IPS-15b (cell line): Measurements from ENCODE around the gene PLEKHG5.
"Not testable (repeated sequence)": the region's sequence is repeated elsewhere in the genome, so short reads cannot be mapped to it uniquely, and the experiment has no call there.

Experiments used
- H3K27me3 ChIP-seq: one replicate; pipeline ENCODE4 v1.6.1; 2013; ENCODE audit warnings: low read length; ENCODE audit not compliant: control insufficient read depth, insufficient read depth
- H3K36me3 ChIP-seq: one replicate; pipeline ENCODE4 v1.6.1; 2013; ENCODE audit warnings: low read length; ENCODE audit not compliant: control insufficient read depth, insufficient read depth
- H3K4me1 ChIP-seq: one replicate; pipeline ENCODE4 v1.6.1; 2013; ENCODE audit warnings: mild to moderate bottlenecking, low read length; ENCODE audit not compliant: control insufficient read depth, insufficient read depth
- H3K4me3 ChIP-seq: one replicate; pipeline ENCODE4 v1.5.1; 2013; ENCODE audit warnings: low read depth, low read length
- H3K9ac ChIP-seq: one replicate; pipeline ENCODE4 v1.6.1; 2013; ENCODE audit warnings: low read depth, mild to moderate bottlenecking, low read length
- H3K9me3 ChIP-seq: one replicate; pipeline ENCODE4 v1.6.1; 2013; ENCODE audit warnings: mild to moderate bottlenecking, low read length; ENCODE audit not compliant: control insufficient read depth, insufficient read depth

PLEKHG5 gene

DNA sequence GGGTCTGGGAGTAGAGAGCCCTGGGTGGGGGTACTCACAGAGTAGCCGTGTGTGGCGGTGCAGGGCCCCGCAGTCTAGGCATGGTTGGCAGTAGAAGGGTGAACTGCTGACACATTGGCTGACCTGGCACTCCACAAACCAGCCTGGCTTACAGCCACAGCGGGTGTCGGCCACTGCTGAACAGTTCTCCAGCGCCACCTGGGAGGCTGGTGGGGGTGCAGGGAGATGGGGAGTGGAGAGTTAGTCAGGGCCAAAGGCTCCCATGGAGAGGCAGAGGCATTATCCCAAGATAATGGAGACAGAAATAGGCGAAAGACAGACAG lies 27.0 kb downstream of the PLEKHG5 start:
- H3K4me3 ChIP-seq, result no peak overlapping the region
- H3K9ac ChIP-seq, result no peak overlapping the region
- peaks cover 7% of the 10 kb centered on the region for H3K4me1 ChIP-seq
- H3K9me3 ChIP-seq, result no peaks in the 10 kb centered on the region
- peaks cover 31% of the 10 kb centered on the region for H3K36me3 ChIP-seq
- H3K27me3 ChIP-seq, result no peaks in the 10 kb centered on the region

GRCh38 chr1:6463120-6463412 lies 28.4 kb downstream of the PLEKHG5 start:
- H3K4me3 ChIP-seq, result no peak overlapping the region
- no peaks in the 10 kb centered on the region for H3K27me3 ChIP-seq
- no peaks in the 10 kb centered on the region for H3K9me3 ChIP-seq
- H3K4me1 ChIP-seq, result peaks cover 7% of the 10 kb centered on the region
- no peak overlapping the region for H3K9ac ChIP-seq
- peaks cover 17% of the 10 kb centered on the region for H3K36me3 ChIP-seq

DNA sequence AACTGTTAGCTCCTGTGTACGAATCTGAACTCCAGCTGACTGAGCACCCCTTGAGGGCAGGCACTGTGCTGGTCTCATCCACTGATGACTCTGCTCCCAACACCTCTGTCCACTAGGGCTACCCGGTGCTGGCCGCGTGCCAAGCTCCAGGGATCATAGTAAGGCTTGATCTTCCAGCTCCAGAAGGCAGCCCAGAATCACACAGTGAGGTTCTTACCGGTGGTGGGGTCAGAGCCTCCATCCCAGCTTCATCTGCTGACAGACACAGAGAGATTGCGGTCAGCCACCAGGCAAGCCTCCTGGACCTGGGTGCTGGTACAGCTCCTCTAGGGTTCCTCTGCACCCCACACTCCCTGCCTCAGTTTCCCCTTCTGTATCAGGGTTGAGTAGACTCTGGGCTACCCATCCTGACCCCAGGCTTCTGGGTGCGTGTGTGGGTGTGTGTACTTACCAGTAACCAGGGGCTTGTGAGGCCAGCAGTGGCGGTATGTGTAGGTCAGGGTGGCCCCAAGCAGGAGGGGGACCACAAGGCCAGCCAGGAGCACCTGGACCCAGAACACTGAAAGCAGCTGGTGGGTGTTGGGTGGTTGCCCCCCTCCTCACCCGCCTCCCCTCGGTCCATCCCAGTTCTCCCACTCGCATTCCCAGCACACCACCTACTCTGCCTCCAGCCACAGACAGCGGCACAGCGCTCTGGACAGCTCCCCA lies 28.9 kb downstream of the PLEKHG5 start:
- Histone ChIP-seq H3K36me3 (peaks cover 17% of the 10 kb centered on the region), H3K9me3 (no peaks in the 10 kb centered on the region), H3K9ac (no peak overlapping the region), H3K4me3 (no peak overlapping the region), H3K4me1 (peaks cover 7% of the 10 kb centered on the region), H3K27me3 (no peaks in the 10 kb centered on the region)

- H3K4me3 ChIP-seq, result no peak overlapping the region
- no peak overlapping the region for H3K9ac ChIP-seq
- H3K36me3 ChIP-seq, result peaks cover 13% of the 10 kb centered on the region
- H3K9me3 ChIP-seq, result no peaks in the 10 kb centered on the region
- H3K4me1 ChIP-seq, result peaks cover 7% of the 10 kb centered on the region
- no peaks in the 10 kb centered on the region for H3K27me3 ChIP-seq
Measured at GRCh38 chr1:6461538-6462411, 29.7 kb downstream of the PLEKHG5 start.

- H3K4me3 ChIP-seq, result no peak overlapping the region
- peaks cover 13% of the 10 kb centered on the region for H3K36me3 ChIP-seq
- no peak overlapping the region for H3K9ac ChIP-seq
- peaks cover 7% of the 10 kb centered on the region for H3K4me1 ChIP-seq
- no peaks in the 10 kb centered on the region for H3K27me3 ChIP-seq
- no peaks in the 10 kb centered on the region for H3K9me3 ChIP-seq
Measured at GRCh38 chr1:6461051-6461530, 30.4 kb downstream of the PLEKHG5 start.

- Histone ChIP-seq H3K9me3 (no peaks in the 10 kb centered on the region), H3K9ac (no peak overlapping the region), H3K4me1 (peaks cover 7% of the 10 kb centered on the region), H3K4me3 (no peak overlapping the region), H3K27me3 (no peaks in the 10 kb centered on the region), H3K36me3 (peaks cover 13% of the 10 kb centered on the region)
Measured at GRCh38 chr1:6460301-6461050, 31.0 kb downstream of the PLEKHG5 start.

DNA sequence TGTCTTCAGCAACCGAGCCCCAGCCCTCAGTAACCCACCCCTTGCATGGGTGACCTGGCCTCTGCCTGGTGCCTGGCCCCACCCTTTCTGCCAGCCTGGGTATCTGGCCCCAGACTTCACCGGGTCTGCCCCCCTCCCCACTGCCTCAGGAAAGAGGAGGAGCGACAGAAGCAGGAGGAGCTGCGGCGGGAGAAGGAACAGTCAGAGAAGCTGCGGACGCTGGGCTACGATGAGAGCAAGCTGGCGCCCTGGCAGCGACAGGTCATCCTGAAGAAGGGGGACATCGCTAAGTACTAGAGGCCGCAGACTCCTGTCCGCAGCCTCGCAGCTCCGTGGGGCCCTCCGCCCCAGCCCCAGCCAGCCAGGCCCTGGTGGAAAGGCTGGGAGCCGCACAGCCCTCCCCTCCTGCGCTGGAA lies 31.6 kb downstream of the PLEKHG5 start:
- peaks cover 13% of the 10 kb centered on the region for H3K36me3 ChIP-seq
- no peaks in the 10 kb centered on the region for H3K27me3 ChIP-seq
- H3K4me3 ChIP-seq, result no peak overlapping the region
- no peak overlapping the region for H3K9ac ChIP-seq
- peaks cover 6% of the 10 kb centered on the region for H3K4me1 ChIP-seq
- no peaks in the 10 kb centered on the region for H3K9me3 ChIP-seq

GRCh38 chr1:6456800-6457466 lies 34.5 kb downstream of the PLEKHG5 start:
- peaks cover 3% of the 10 kb centered on the region for H3K4me1 ChIP-seq
- no peak overlapping the region for H3K9ac ChIP-seq
- H3K9me3 ChIP-seq, result no peaks in the 10 kb centered on the region
- peaks cover 6% of the 10 kb centered on the region for H3K36me3 ChIP-seq
- H3K27me3 ChIP-seq, result peaks cover 2% of the 10 kb centered on the region
- no peak overlapping the region for H3K4me3 ChIP-seq

- H3K4me3 ChIP-seq, H3K36me3 ChIP-seq, H3K9me3 ChIP-seq, H3K4me1 ChIP-seq, H3K27me3 ChIP-seq, H3K9ac ChIP-seq: not testable (repeated sequence)
Measured at GRCh38 chr1:6455752-6456520, 35.5 kb downstream of the PLEKHG5 start.

DNA sequence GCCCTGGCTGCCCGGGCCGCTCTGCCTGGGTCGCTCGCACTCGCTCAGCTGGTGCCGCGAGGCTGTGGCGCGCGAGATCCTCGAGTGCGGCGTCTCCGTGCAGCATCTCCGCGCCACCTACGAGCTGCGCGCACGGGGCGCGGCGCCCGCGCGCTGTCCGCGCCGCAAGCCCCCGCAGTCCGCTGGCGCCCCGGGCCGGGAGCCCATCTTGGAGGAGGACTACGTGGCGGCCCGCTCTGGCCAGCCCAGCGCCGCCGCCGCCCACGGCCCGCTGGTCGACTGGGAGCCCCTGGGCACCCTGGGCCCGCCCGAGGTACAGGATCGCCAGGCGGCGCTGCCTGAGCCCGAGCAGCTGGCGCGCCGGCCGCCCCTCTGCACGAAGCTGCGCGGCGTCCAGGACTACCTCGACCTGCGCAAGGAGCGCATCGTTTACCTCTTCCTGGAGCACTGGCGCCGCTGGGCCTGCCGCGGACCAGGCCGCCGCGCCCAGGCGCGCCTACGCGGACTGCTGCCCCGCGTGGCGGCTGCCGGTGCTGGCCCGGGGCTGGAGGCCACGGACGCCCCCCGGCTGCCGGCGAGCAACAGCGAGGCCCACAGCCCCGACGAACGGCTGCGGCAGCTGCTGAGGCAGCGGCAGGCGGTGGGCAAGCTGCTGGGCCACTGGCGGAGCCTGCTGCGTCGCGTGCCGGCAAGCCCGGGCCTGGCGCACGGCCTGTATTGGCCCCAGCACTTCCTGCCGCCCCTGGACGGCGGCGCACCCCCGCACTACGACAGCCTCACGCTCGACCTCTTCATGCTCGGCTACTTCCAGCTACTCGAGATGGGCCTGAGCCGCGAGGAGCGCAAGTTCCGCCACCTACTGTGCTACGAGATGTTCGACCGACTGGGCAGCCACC lies 36.4 kb downstream of the PLEKHG5 start:
- H3K4me3 ChIP-seq, result no peak overlapping the region

More for the DNA sequence above, 36.4 kb downstream of the PLEKHG5 start:
- Histone ChIP-seq H3K27me3 (peaks cover 2% of the 10 kb centered on the region), H3K9me3 (no peaks in the 10 kb centered on the region), H3K4me1 (peaks cover 3% of the 10 kb centered on the region), H3K36me3 (no peaks in the 10 kb centered on the region), H3K9ac (no peak overlapping the region)
